GM12874 (cell line): ENCODE data around the gene EFCAB5.

Experiments
- CTCF ChIP-seq: IDR thresholded peaks from 2 replicates; pipeline ENCODE4 v1.5.1; 2011; ENCODE audit warnings: low read depth, mild to moderate bottlenecking, control low read depth, low read length, moderate library complexity; ENCODE audit not compliant: insufficient read depth

EFCAB5 gene

GRCh38 chr17:30000001-30000754, 58.7 kb downstream of the EFCAB5 start:
- no peak for TF ChIP-seq CTCF

GRCh38 chr17:30000755-30001257, 59.4 kb downstream of the EFCAB5 start:
- no peak for TF ChIP-seq CTCF

- TF ChIP-seq CTCF = no peak
Measured at GRCh38 chr17:30002088-30002487, 60.7 kb downstream of the EFCAB5 start.

- no peak for TF ChIP-seq CTCF
Measured at GRCh38 chr17:30005709-30006320, 64.4 kb downstream of the EFCAB5 start.

GRCh38 chr17:30021708-30022317, 80.4 kb downstream of the EFCAB5 start:
- TF ChIP-seq CTCF = peak; percentile 64

- no peak for TF ChIP-seq CTCF
Measured at GRCh38 chr17:30027676-30028075, 86.2 kb downstream of the EFCAB5 start.

- no peak for TF ChIP-seq CTCF
Measured at GRCh38 chr17:30031214-30031869, 89.9 kb downstream of the EFCAB5 start.
